Measurements from ENCODE around the gene FAM120B. TPM values are rescaled to one million over a fixed set of nuclear protein-coding genes. Genes with fewer than 3 reads are reported as not detected.
"Not testable (repeated sequence)": the region's sequence is repeated elsewhere in the genome, so short reads cannot be mapped to it uniquely, and the experiment has no call there.

FAM120B gene
- total RNA-seq, 3 donors from 2014 or later (not counting 1 experiment from before 2014, with no cell fraction given), result 37.8 to 55.6 (median 39.9) TPM

DNA sequence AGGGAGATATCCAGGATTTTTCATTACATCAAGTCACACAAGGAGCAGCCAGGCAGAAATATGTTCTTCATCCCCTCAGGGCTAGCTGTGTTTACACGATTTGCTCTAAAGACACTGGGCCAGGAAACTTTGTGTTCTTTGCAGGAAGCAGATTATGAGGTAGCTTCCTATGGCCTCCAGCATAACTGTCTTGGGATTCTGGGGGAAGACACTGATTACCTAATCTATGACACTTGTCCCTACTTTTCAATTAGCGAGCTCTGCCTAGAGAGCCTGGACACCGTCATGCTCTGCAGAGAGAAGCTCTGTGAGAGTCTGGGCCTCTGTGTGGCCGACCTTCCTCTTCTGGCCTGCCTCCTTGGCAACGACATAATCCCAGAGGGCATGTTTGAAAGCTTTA is 11.2 kb downstream of the FAM120B start:
- no peak overlapping the region for H3K27ac ChIP-seq (ENCODE audit: low read length)
- H3K4me3 Mint-ChIP-seq, result no peak overlapping the region
- intact Hi-C loops (cut with micrococcal nuclease), result no loop called here
- H3K27me3 ChIP-seq (ENCODE audit: control insufficient read depth, insufficient read depth, low read length), result no peaks in the 10 kb centered on the region
- H3K27me3 Mint-ChIP-seq (ENCODE audit: low read depth in 2 of 2), result no peaks in the 10 kb centered on the region
- ATAC-seq, result no peak
- no peaks in the 10 kb centered on the region for H3K9me3 ChIP-seq (ENCODE audit: control insufficient read depth, insufficient read depth, low read length)
- 77% methylated on average over 5 of the region's 5 CpGs for WGBS (ENCODE audit: insufficient coverage)
- peaks cover 33% of the 10 kb centered on the region for H3K36me3 ChIP-seq (ENCODE audit: control insufficient read depth, insufficient read depth, low read length)
- peak overlapping the region; percentile 44 to 66 for H3K27ac Mint-ChIP-seq
- no peak overlapping the region for H3K4me3 ChIP-seq (ENCODE audit: low read length)
- peaks cover 74 to 75% of the 10 kb centered on the region in 2 donors for H3K4me1 Mint-ChIP-seq
- H3K36me3 Mint-ChIP-seq, result peaks cover 14% of the 10 kb centered on the region
- no peak for DNase-seq
- TF ChIP-seq, protein P1, sequence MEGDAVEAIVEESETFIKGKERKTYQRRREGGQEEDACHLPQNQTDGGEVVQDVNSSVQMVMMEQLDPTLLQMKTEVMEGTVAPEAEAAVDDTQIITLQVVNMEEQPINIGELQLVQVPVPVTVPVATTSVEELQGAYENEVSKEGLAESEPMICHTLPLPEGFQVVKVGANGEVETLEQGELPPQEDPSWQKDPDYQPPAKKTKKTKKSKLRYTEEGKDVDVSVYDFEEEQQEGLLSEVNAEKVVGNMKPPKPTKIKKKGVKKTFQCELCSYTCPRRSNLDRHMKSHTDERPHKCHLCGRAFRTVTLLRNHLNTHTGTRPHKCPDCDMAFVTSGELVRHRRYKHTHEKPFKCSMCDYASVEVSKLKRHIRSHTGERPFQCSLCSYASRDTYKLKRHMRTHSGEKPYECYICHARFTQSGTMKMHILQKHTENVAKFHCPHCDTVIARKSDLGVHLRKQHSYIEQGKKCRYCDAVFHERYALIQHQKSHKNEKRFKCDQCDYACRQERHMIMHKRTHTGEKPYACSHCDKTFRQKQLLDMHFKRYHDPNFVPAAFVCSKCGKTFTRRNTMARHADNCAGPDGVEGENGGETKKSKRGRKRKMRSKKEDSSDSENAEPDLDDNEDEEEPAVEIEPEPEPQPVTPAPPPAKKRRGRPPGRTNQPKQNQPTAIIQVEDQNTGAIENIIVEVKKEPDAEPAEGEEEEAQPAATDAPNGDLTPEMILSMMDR (IDR thresholded peaks at IDR 0.05), result no peak
- no peaks in the 10 kb centered on the region for H3K9me3 Mint-ChIP-seq
- H3K4me1 ChIP-seq (ENCODE audit: control insufficient read depth, insufficient read depth, low read length), result no peaks in the 10 kb centered on the region

DNA sequence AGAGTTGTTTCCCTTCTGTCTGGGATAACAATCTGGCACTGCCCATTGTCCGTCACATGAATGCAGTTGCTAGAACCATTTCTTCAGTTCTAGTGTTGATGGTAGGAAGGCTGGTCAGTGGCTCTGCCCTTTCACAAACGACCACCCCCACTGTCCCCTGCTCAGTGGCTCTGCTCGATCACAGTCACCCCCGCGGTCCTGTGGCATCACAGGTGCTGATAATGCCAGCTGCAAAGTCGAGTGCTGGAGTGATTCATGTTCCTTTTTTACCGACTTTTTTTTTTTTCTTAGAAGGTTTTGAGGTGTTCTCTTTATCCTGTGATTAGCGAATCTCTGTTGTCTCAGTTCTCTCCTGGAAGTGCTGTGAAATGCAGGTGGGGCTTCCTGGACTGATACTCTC is 22.8 kb downstream of the FAM120B start:
- Mint-ChIP-seq H3K36me3 (peaks cover 21% of the 10 kb centered on the region), H3K4me3 (no peak overlapping the region), H3K9me3 (no peaks in the 10 kb centered on the region), H3K27ac (peak overlapping the region in 1 of 2 donors; percentile 15), H3K27me3 (ENCODE audit: low read depth in 2 of 2) (no peaks in the 10 kb centered on the region), H3K4me1 (peaks cover 18 to 31% of the 10 kb centered on the region in 2 donors)
- Histone ChIP-seq H3K36me3 (ENCODE audit: control insufficient read depth, insufficient read depth, low read length) (peaks cover 61% of the 10 kb centered on the region), H3K9me3 (ENCODE audit: control insufficient read depth, insufficient read depth, low read length) (no peaks in the 10 kb centered on the region), H3K4me3 (ENCODE audit: low read length) (no peak overlapping the region), H3K4me1 (ENCODE audit: control insufficient read depth, insufficient read depth, low read length) (no peaks in the 10 kb centered on the region), H3K27ac (ENCODE audit: low read length) (no peak overlapping the region), H3K27me3 (ENCODE audit: control insufficient read depth, insufficient read depth, low read length) (no peaks in the 10 kb centered on the region)
- intact Hi-C loops (cut with micrococcal nuclease), result no loop called here
- DNase-seq (no peak), ATAC-seq (no peak)
- TF ChIP-seq, protein P1 (IDR thresholded peaks at IDR 0.05), result no peak
- 94% methylated on average over 8 of the region's 8 CpGs for WGBS (ENCODE audit: insufficient coverage)

DNA sequence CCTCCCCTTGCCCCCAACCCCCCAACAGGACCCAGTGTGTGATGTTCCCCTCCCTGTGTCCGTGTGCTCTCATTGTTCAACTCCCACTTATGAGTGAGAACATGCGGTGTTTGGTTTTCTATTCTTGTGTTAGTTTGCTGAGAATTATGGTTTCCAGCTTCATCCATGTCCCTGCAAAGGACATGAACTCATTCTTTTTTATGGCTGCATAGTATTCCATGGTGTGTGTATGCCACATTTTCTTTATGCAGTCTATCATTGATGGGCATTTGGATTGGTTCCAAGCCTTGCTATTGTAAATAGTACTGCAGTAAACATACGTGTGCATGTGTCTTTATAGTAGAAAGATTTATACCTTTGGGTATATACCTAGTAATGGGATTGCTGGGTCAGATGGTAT is 28.6 kb downstream of the FAM120B start:
- peaks cover 55 to 57% of the 10 kb centered on the region in 2 donors for H3K4me1 Mint-ChIP-seq
- H3K36me3 Mint-ChIP-seq; H3K4me3 Mint-ChIP-seq; ATAC-seq; H3K4me1 ChIP-seq (ENCODE audit: control insufficient read depth, insufficient read depth, low read length); H3K27ac ChIP-seq (ENCODE audit: low read length); H3K27me3 ChIP-seq (ENCODE audit: control insufficient read depth, insufficient read depth, low read length); intact Hi-C loops (cut with micrococcal nuclease); H3K27me3 Mint-ChIP-seq (ENCODE audit: low read depth in 2 of 2); H3K4me3 ChIP-seq (ENCODE audit: low read length); H3K27ac Mint-ChIP-seq; H3K9me3 Mint-ChIP-seq; DNase-seq; H3K9me3 ChIP-seq (ENCODE audit: control insufficient read depth, insufficient read depth, low read length): not testable (repeated sequence)
- WGBS (ENCODE audit: insufficient coverage), result 100% methylated on average over 1 of the region's 3 CpGs
- peaks cover 32% of the 10 kb centered on the region for H3K36me3 ChIP-seq (ENCODE audit: control insufficient read depth, insufficient read depth, low read length)

DNA sequence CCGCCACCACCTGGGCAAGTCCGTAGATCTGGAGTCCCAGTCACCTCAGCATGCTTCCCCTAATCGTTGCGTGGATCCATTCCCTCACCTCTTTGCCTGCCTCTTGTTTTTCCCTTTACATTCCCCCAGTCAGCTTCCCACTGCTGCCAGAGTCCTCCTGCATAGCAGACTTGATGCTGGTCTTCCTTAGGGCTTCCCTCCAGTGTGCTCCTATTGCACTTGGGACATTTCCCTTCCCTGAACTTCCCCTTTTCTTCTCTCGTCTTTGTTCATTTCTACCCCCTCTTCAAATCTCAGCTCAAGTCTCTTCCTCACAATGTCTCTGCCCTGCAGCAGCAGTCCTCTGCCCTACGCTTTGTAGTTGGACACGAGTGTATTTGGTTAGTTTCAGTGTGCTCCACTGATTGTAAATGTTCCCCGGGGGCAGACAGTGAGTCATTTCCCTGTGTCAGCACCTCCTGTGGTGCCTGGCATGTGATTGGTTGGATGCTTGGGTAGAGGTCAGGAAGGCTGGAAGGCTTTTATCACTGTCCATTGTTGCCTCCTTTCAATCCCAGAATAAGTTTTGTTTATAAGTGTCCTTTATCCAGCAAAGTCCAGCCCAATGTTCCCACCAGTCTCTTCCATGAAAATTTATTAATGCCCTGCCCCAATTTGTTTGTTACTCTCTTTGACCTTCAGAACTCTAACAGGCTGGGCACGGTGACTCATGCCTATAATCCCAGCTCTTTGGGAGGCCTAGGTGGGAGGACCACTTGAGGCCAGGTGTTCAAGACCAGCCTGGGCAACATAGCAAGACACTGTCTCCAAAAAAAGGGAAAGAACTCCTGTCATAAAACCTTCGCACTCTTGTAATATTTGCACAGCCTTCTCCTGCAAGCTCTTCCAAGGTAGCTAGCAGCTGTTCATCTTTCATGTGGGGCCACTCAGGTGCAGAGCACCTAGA is 38.3 kb downstream of the FAM120B start:
- no peak overlapping the region for H3K4me3 ChIP-seq (ENCODE audit: low read length)
- Mint-ChIP-seq H3K36me3 (peaks cover 14% of the 10 kb centered on the region), H3K9me3 (no peaks in the 10 kb centered on the region), H3K27ac (peak overlapping the region; percentile 48 to 63), H3K27me3 (ENCODE audit: low read depth in 2 of 2) (no peaks in the 10 kb centered on the region), H3K4me1 (peaks cover 44 to 48% of the 10 kb centered on the region in 2 donors), H3K4me3 (no peak overlapping the region)
- no peaks in the 10 kb centered on the region for H3K27me3 ChIP-seq (ENCODE audit: control insufficient read depth, insufficient read depth, low read length)
- TF ChIP-seq, protein P1 (IDR thresholded peaks at IDR 0.05), result no peak
- 75% methylated on average over 10 of the region's 10 CpGs for WGBS (ENCODE audit: insufficient coverage)
- intact Hi-C loops (cut with micrococcal nuclease), result no loop called here
- peaks cover 3% of the 10 kb centered on the region for H3K4me1 ChIP-seq (ENCODE audit: control insufficient read depth, insufficient read depth, low read length)
- H3K27ac ChIP-seq (ENCODE audit: low read length), result no peak overlapping the region
- H3K9me3 ChIP-seq (ENCODE audit: control insufficient read depth, insufficient read depth, low read length), result no peaks in the 10 kb centered on the region
- DNase-seq (no peak), ATAC-seq (peak in 2 of 3 donors; percentile 31 to 33)
- peaks cover 29% of the 10 kb centered on the region for H3K36me3 ChIP-seq (ENCODE audit: control insufficient read depth, insufficient read depth, low read length)

All from natural killer cell (primary cell).